ENCODE data around the gene FMNL2. TPM values are rescaled to one million over a fixed set of nuclear protein-coding genes. Genes with fewer than 3 reads are reported as not detected.

FMNL2 gene
- total and polyA plus RNA-seq, 2 experiments from 2014 or later: 16.5 to 45.4 TPM

GRCh38 chr2:152537081-152537651 lies 202.2 kb downstream of the FMNL2 start (continued):
- no peak for TF ChIP-seq CTCF (conservative IDR thresholded peaks at IDR 0.05; ENCODE audit: low read depth in 2 of 2)
- TF ChIP-seq ZNF462 (CRISPR knock-in tag; IDR thresholded peaks at IDR 0.05): no peak
- no peak for TF ChIP-seq EZH2 (IDR thresholded peaks at IDR 0.05; ENCODE audit: low read depth, unreplicated experiment)
- no peak for TF ChIP-seq EZH2phosphoT487 (IDR thresholded peaks at IDR 0.05; ENCODE audit: unreplicated experiment)
- TF ChIP-seq NANOG (IDR thresholded peaks at IDR 0.05; ENCODE audit: borderline replicate concordance): no peak
- TF ChIP-seq CREB1 (CRISPR knock-in tag; IDR thresholded peaks at IDR 0.05; ENCODE audit: low read depth): no peak
- no peak for TF ChIP-seq POLR2AphosphoS5 (IDR thresholded peaks at IDR 0.05; ENCODE audit: low read depth)

GRCh38 chr2:152539424-152539823 lies 204.4 kb downstream of the FMNL2 start:
- TF ChIP-seq NANOG (IDR thresholded peaks at IDR 0.05; ENCODE audit: borderline replicate concordance): no peak
- no peak for TF ChIP-seq EZH2 (IDR thresholded peaks at IDR 0.05; ENCODE audit: low read depth, unreplicated experiment)
- no peak for TF ChIP-seq ZNF114 (CRISPR knock-in tag; IDR thresholded peaks at IDR 0.05)
- no peak for TF ChIP-seq ZNF331 (CRISPR knock-in tag; IDR thresholded peaks at IDR 0.05; ENCODE audit: low read depth)
- no peak for TF ChIP-seq STAT1 (IDR thresholded peaks at IDR 0.05; ENCODE audit: unreplicated experiment)
- TF ChIP-seq, protein P1, sequence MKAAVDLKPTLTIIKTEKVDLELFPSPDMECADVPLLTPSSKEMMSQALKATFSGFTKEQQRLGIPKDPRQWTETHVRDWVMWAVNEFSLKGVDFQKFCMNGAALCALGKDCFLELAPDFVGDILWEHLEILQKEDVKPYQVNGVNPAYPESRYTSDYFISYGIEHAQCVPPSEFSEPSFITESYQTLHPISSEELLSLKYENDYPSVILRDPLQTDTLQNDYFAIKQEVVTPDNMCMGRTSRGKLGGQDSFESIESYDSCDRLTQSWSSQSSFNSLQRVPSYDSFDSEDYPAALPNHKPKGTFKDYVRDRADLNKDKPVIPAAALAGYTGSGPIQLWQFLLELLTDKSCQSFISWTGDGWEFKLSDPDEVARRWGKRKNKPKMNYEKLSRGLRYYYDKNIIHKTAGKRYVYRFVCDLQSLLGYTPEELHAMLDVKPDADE (IDR thresholded peaks at IDR 0.05): no peak
- H3K9me2 ChIP-seq (ENCODE audit: insufficient read depth): no peaks in the 10 kb centered on the region
- no peaks in the 10 kb centered on the region for H3K9me3 Mint-ChIP-seq
- H3F3A ChIP-seq (replicated peaks; ENCODE audit: low read depth): no peaks in the 10 kb centered on the region
- H3K4me2 ChIP-seq: no peak overlapping the region
- peaks cover 24% of the 10 kb centered on the region; the same call in 2 of the 3 replicates for H3K4me1 Mint-ChIP-seq
- H3K4me1 ChIP-seq (ENCODE audit: insufficient read depth): peaks cover 22% of the 10 kb centered on the region; the same call in 1 of the 2 replicates
- H4K20me1 ChIP-seq (replicated peaks; ENCODE audit: insufficient read depth): peaks cover 9% of the 10 kb centered on the region
- H3K27me3 Mint-ChIP-seq (ENCODE audit: insufficient read depth, low read depth, poor library complexity): peaks cover 1% of the 10 kb centered on the region
- ATAC-seq (no peak), DNase-seq (ENCODE audit: low spot score) (no peak)
- H3K4me3 Mint-ChIP-seq: no peak overlapping the region
- H2AFZ ChIP-seq: no peak overlapping the region
- peaks cover 35% of the 10 kb centered on the region for H3K79me2 ChIP-seq (replicated peaks; ENCODE audit: insufficient read depth)
- H3K27me3 ChIP-seq (ENCODE audit: insufficient read depth): no peaks in the 10 kb centered on the region
- no peaks in the 10 kb centered on the region for H3K36me3 Mint-ChIP-seq (ENCODE audit: low read depth)
- no peak overlapping the region for H3K27ac Mint-ChIP-seq
- H3K4me3 ChIP-seq: no peak overlapping the region
- no peak overlapping the region for H3K27ac ChIP-seq (ENCODE audit: low read depth)
- H3K36me3 ChIP-seq (ENCODE audit: insufficient read depth): no peaks in the 10 kb centered on the region
